ENCODE results near the gene ANTXR1. TPM values are rescaled to one million over a fixed set of nuclear protein-coding genes. Genes with fewer than 3 reads are reported as not detected.

The ANTXR1 gene
- total RNA-seq, 5 donors from 2014 or later (not counting 1 experiment from before 2014, with no cell fraction given), result 0.19 to 0.79 (median 0.63) TPM; not detected in 1

GRCh38 chr2:69213782-69214181 lies 200.8 kb downstream of the ANTXR1 start:
- peaks cover 0 to 7% of the 10 kb centered on the region in 2 donors for H3K27me3 Mint-ChIP-seq
- H3K27ac ChIP-seq (ENCODE audit: low read length), result no peak overlapping the region
- ChIA-PET CTCF (no interaction called here), POLR2A (no interaction called here)
- no peaks in the 10 kb centered on the region for H3K9me3 ChIP-seq
- no peaks in the 10 kb centered on the region for H3K4me1 Mint-ChIP-seq
- WGBS (ENCODE audit: insufficient coverage), result 74% methylated on average over 4 of the region's 4 CpGs
- no peak overlapping the region for H3K4me3 ChIP-seq (ENCODE audit: control insufficient read depth in 1 of 2, extremely low read depth in 1 of 2, low read length in 1 of 2)
- no peaks in the 10 kb centered on the region for H3K36me3 Mint-ChIP-seq
- no peak overlapping the region for H3K4me3 Mint-ChIP-seq
- H3K27ac Mint-ChIP-seq, result no peak overlapping the region
- ATAC-seq (replicated peaks in 1 of 4) (no peak), DNase-seq (no peak)
- no peaks in the 10 kb centered on the region for H3K9me3 Mint-ChIP-seq
- no peaks in the 10 kb centered on the region for H3K4me1 ChIP-seq (ENCODE audit: control insufficient read depth in 1 of 2, extremely low read depth in 1 of 2, insufficient read depth in 2 of 2, low read length in 2 of 2)
- no peaks in the 10 kb centered on the region for H3K36me3 ChIP-seq (ENCODE audit: control insufficient read depth in 2 of 2, extremely low read depth in 1 of 2, insufficient read depth in 1 of 2, low read length in 1 of 2)
- peaks cover 0 to 4% of the 10 kb centered on the region in 2 experiments for H3K27me3 ChIP-seq (replicated peaks in 1 of 2; ENCODE audit: control insufficient read depth in 2 of 2, extremely low read depth in 1 of 2, insufficient read depth in 2 of 2, low read length in 1 of 2)

GRCh38 chr2:69214898-69215297 lies 201.9 kb downstream of the ANTXR1 start:
- Histone ChIP-seq H3K4me3 (ENCODE audit: control insufficient read depth in 1 of 2, extremely low read depth in 1 of 2, low read length in 1 of 2) (no peak overlapping the region), H3K9me3 (no peaks in the 10 kb centered on the region), H3K27me3 (replicated peaks in 1 of 2; ENCODE audit: control insufficient read depth in 2 of 2, extremely low read depth in 1 of 2, insufficient read depth in 2 of 2, low read length in 1 of 2) (peaks cover 0 to 4% of the 10 kb centered on the region in 2 experiments), H3K36me3 (ENCODE audit: control insufficient read depth in 2 of 2, extremely low read depth in 1 of 2, insufficient read depth in 1 of 2, low read length in 1 of 2) (no peaks in the 10 kb centered on the region), H3K27ac (ENCODE audit: low read length) (no peak overlapping the region), H3K4me1 (ENCODE audit: control insufficient read depth in 1 of 2, extremely low read depth in 1 of 2, insufficient read depth in 2 of 2, low read length in 2 of 2) (no peaks in the 10 kb centered on the region)
- H3K27me3 Mint-ChIP-seq, result peaks cover 0 to 7% of the 10 kb centered on the region in 2 donors
- ATAC-seq (replicated peaks in 1 of 4), result no peak
- ChIA-PET CTCF (no interaction called here), POLR2A (no interaction called here)
- H3K9me3 Mint-ChIP-seq, result no peaks in the 10 kb centered on the region
- WGBS (ENCODE audit: insufficient coverage), result 60% methylated on average over 5 of the region's 5 CpGs
- no peak for DNase-seq
- H3K27ac Mint-ChIP-seq, result no peak overlapping the region
- H3K4me3 Mint-ChIP-seq, result no peak overlapping the region
- no peaks in the 10 kb centered on the region for H3K36me3 Mint-ChIP-seq
- H3K4me1 Mint-ChIP-seq, result no peaks in the 10 kb centered on the region

GRCh38 chr2:69216535-69217332 lies 203.8 kb downstream of the ANTXR1 start:
- Mint-ChIP-seq H3K9me3 (no peaks in the 10 kb centered on the region), H3K4me3 (no peak overlapping the region), H3K4me1 (no peaks in the 10 kb centered on the region), H3K27ac (no peak overlapping the region), H3K36me3 (no peaks in the 10 kb centered on the region), H3K27me3 (peaks cover 3 to 9% of the 10 kb centered on the region in 2 donors)
- Histone ChIP-seq H3K27ac (ENCODE audit: low read length) (no peak overlapping the region), H3K4me1 (ENCODE audit: control insufficient read depth in 1 of 2, extremely low read depth in 1 of 2, insufficient read depth in 2 of 2, low read length in 2 of 2) (no peaks in the 10 kb centered on the region), H3K36me3 (ENCODE audit: control insufficient read depth in 2 of 2, extremely low read depth in 1 of 2, insufficient read depth in 1 of 2, low read length in 1 of 2) (no peaks in the 10 kb centered on the region), H3K9me3 (no peaks in the 10 kb centered on the region), H3K4me3 (ENCODE audit: control insufficient read depth in 1 of 2, extremely low read depth in 1 of 2, low read length in 1 of 2) (no peak overlapping the region), H3K27me3 (replicated peaks in 1 of 2; ENCODE audit: control insufficient read depth in 2 of 2, extremely low read depth in 1 of 2, insufficient read depth in 2 of 2, low read length in 1 of 2) (peaks cover 0 to 4% of the 10 kb centered on the region in 2 experiments)
- no peak for ATAC-seq (replicated peaks in 1 of 4)
- whole genome bisulfite sequencing (ENCODE audit: insufficient coverage), result 55% methylated on average over 4 of the region's 4 CpGs
- ChIA-PET POLR2A (interaction anchor here in 1 of 2 donors (0.5 kb wide), 1 partner anchor 11 kb away, joined by 4 read pairs; no protein-coding TSS in a partner anchor), CTCF (no interaction called here)
- no peak for DNase-seq

GRCh38 chr2:69217333-69218080 lies 204.5 kb downstream of the ANTXR1 start:
- ChIA-PET CTCF (no interaction called here), POLR2A (no interaction called here)
- Histone ChIP-seq H3K9me3 (no peaks in the 10 kb centered on the region), H3K36me3 (ENCODE audit: control insufficient read depth in 2 of 2, extremely low read depth in 1 of 2, insufficient read depth in 1 of 2, low read length in 1 of 2) (no peaks in the 10 kb centered on the region), H3K27me3 (replicated peaks in 1 of 2; ENCODE audit: control insufficient read depth in 2 of 2, extremely low read depth in 1 of 2, insufficient read depth in 2 of 2, low read length in 1 of 2) (peaks cover 0 to 4% of the 10 kb centered on the region in 2 experiments), H3K4me1 (ENCODE audit: control insufficient read depth in 1 of 2, extremely low read depth in 1 of 2, insufficient read depth in 2 of 2, low read length in 2 of 2) (no peaks in the 10 kb centered on the region), H3K27ac (ENCODE audit: low read length) (no peak overlapping the region), H3K4me3 (ENCODE audit: control insufficient read depth in 1 of 2, extremely low read depth in 1 of 2, low read length in 1 of 2) (no peak overlapping the region)
- no peak overlapping the region for H3K4me3 Mint-ChIP-seq
- no peak overlapping the region for H3K27ac Mint-ChIP-seq
- no peaks in the 10 kb centered on the region for H3K36me3 Mint-ChIP-seq
- ATAC-seq (replicated peaks in 1 of 4) (no peak), DNase-seq (no peak)
- WGBS (ENCODE audit: insufficient coverage), result 100% methylated on average over 1 of the region's 4 CpGs
- H3K27me3 Mint-ChIP-seq, result peaks cover 3 to 14% of the 10 kb centered on the region in 2 donors
- H3K4me1 Mint-ChIP-seq, result no peaks in the 10 kb centered on the region
- H3K9me3 Mint-ChIP-seq, result no peaks in the 10 kb centered on the region

- H3K9me3 Mint-ChIP-seq, result no peaks in the 10 kb centered on the region
- Histone ChIP-seq H3K9me3 (no peaks in the 10 kb centered on the region), H3K27ac (ENCODE audit: low read length) (no peak overlapping the region), H3K27me3 (replicated peaks in 1 of 2; ENCODE audit: control insufficient read depth in 2 of 2, extremely low read depth in 1 of 2, insufficient read depth in 2 of 2, low read length in 1 of 2) (no peaks in the 10 kb centered on the region), H3K4me1 (ENCODE audit: control insufficient read depth in 1 of 2, extremely low read depth in 1 of 2, insufficient read depth in 2 of 2, low read length in 2 of 2) (no peaks in the 10 kb centered on the region), H3K36me3 (ENCODE audit: control insufficient read depth in 2 of 2, extremely low read depth in 1 of 2, insufficient read depth in 1 of 2, low read length in 1 of 2) (no peaks in the 10 kb centered on the region), H3K4me3 (ENCODE audit: control insufficient read depth in 1 of 2, extremely low read depth in 1 of 2, low read length in 1 of 2) (no peak overlapping the region)
- H3K4me3 Mint-ChIP-seq, result no peak overlapping the region
- ChIA-PET POLR2A (no interaction called here), CTCF (no interaction called here)
- DNase-seq (no peak), ATAC-seq (replicated peaks in 1 of 4) (no peak)
- no peaks in the 10 kb centered on the region for H3K36me3 Mint-ChIP-seq
- no peak overlapping the region for H3K27ac Mint-ChIP-seq
- no peaks in the 10 kb centered on the region for H3K4me1 Mint-ChIP-seq
- H3K27me3 Mint-ChIP-seq, result peaks cover 13 to 20% of the 10 kb centered on the region in 2 donors
These were observed 208.5 kb downstream of the ANTXR1 start for GRCh38 chr2:69221512-69221911.

- Histone ChIP-seq H3K4me1 (ENCODE audit: control insufficient read depth in 1 of 2, extremely low read depth in 1 of 2, insufficient read depth in 2 of 2, low read length in 2 of 2) (no peaks in the 10 kb centered on the region), H3K27me3 (replicated peaks in 1 of 2; ENCODE audit: control insufficient read depth in 2 of 2, extremely low read depth in 1 of 2, insufficient read depth in 2 of 2, low read length in 1 of 2) (no peaks in the 10 kb centered on the region), H3K9me3 (no peaks in the 10 kb centered on the region), H3K36me3 (ENCODE audit: control insufficient read depth in 2 of 2, extremely low read depth in 1 of 2, insufficient read depth in 1 of 2, low read length in 1 of 2) (no peaks in the 10 kb centered on the region), H3K4me3 (ENCODE audit: control insufficient read depth in 1 of 2, extremely low read depth in 1 of 2, low read length in 1 of 2) (no peak overlapping the region), H3K27ac (ENCODE audit: low read length) (no peak overlapping the region)
- CTCF ChIA-PET, result no interaction called here
- Mint-ChIP-seq H3K4me1 (no peaks in the 10 kb centered on the region), H3K27ac (no peak overlapping the region), H3K4me3 (no peak overlapping the region), H3K9me3 (no peaks in the 10 kb centered on the region), H3K36me3 (no peaks in the 10 kb centered on the region), H3K27me3 (peaks cover 13 to 17% of the 10 kb centered on the region in 2 donors)
- POLR2A ChIA-PET, result no interaction called here
- ATAC-seq (replicated peaks in 1 of 4) (no peak), DNase-seq (no peak)
- WGBS (ENCODE audit: insufficient coverage), result 100% methylated on average over 3 of the region's 6 CpGs
These were observed 209.2 kb downstream of the ANTXR1 start for GRCh38 chr2:69221960-69222751.

Measured in T-cell (primary cell).